Endothelial cell (in vitro differentiated cells): ENCODE measurements around the gene CENPB. TPM values are rescaled to one million over a fixed set of nuclear protein-coding genes. Genes with fewer than 3 reads are reported as not detected.

Experiments
- DNase-seq: peaks from one replicate; pipeline ENCODE4 v3.0.0; 2021; ENCODE audit warnings: low spot score
- H3K27ac Mint-ChIP-seq: one replicate; pipeline ENCODE4 v1.8.0; 2021; ENCODE audit warnings: mixed read lengths, inconsistent platforms; ENCODE audit not compliant: unreplicated experiment
- H3K27me3 Mint-ChIP-seq: one replicate; pipeline ENCODE4 v1.8.0; 2021; ENCODE audit warnings: mild to moderate bottlenecking, moderate library complexity, mixed read lengths, inconsistent platforms; ENCODE audit not compliant: unreplicated experiment
- H3K36me3 Mint-ChIP-seq: one replicate; pipeline ENCODE4 v1.8.0; 2021; ENCODE audit warnings: mild to moderate bottlenecking, low read depth, mixed read lengths, inconsistent platforms; ENCODE audit not compliant: unreplicated experiment
- H3K4me1 Mint-ChIP-seq: one replicate; pipeline ENCODE4 v1.8.0; 2021; ENCODE audit warnings: mild to moderate bottlenecking, mixed read lengths, inconsistent platforms; ENCODE audit not compliant: unreplicated experiment
- H3K4me3 Mint-ChIP-seq: one replicate; pipeline ENCODE4 v1.8.0; 2021; ENCODE audit warnings: mild to moderate bottlenecking, mixed read lengths, inconsistent platforms; ENCODE audit not compliant: unreplicated experiment
- H3K9me3 Mint-ChIP-seq: one replicate; pipeline ENCODE4 v1.8.0; 2021; ENCODE audit warnings: mixed read lengths, inconsistent platforms; ENCODE audit not compliant: unreplicated experiment
- CTCF ChIP-seq: fragments of 200-600 bp; sonication (generic); IDR thresholded peaks from one replicate; pipeline ENCODE4 v1.5.0; 2021; ENCODE audit warnings: antibody characterized with exemption; ENCODE audit not compliant: unreplicated experiment
- total RNA-seq: library from RNA; stranded (reverse); fragmentation: NEBNext Ultra II Directional; extraction: Animal tissue kit (Norgen Biotek cat#: 25700); gene quantifications from one replicate; pipeline ENCODE4 v1.2.1, GENCODE V29; 2021; ENCODE audit not compliant: unreplicated experiment

CENPB gene
- total RNA-seq, 1 donor from 2014 or later, result 57.9 TPM

GRCh38 chr20:3775457-3776108 is 11.0 kb downstream of the CENPB start:
- H3K27ac Mint-ChIP-seq, result no peak overlapping the region
- peaks cover 21% of the 10 kb centered on the region for H3K27me3 Mint-ChIP-seq
- no peak overlapping the region for H3K4me3 Mint-ChIP-seq
- no peak for TF ChIP-seq CTCF
- no peaks in the 10 kb centered on the region for H3K36me3 Mint-ChIP-seq
- H3K9me3 Mint-ChIP-seq, result no peaks in the 10 kb centered on the region
- no peak for DNase-seq
- peaks cover 6% of the 10 kb centered on the region for H3K4me1 Mint-ChIP-seq

GRCh38 chr20:3771552-3772058 is 14.9 kb downstream of the CENPB start:
- no peak for TF ChIP-seq CTCF
- H3K36me3 Mint-ChIP-seq, result peaks cover 4% of the 10 kb centered on the region
- no peak overlapping the region for H3K4me3 Mint-ChIP-seq
- no peak overlapping the region for H3K27ac Mint-ChIP-seq
- peaks cover 8% of the 10 kb centered on the region for H3K27me3 Mint-ChIP-seq
- no peaks in the 10 kb centered on the region for H3K9me3 Mint-ChIP-seq
- peaks cover 6% of the 10 kb centered on the region for H3K4me1 Mint-ChIP-seq
- DNase-seq, result no peak

- H3K27ac Mint-ChIP-seq, result peak overlapping the region; percentile 89
- peaks cover 14% of the 10 kb centered on the region for H3K27me3 Mint-ChIP-seq
- peak overlapping the region; percentile 88 for H3K4me3 Mint-ChIP-seq
- H3K9me3 Mint-ChIP-seq, result no peaks in the 10 kb centered on the region
- TF ChIP-seq CTCF, result peak; percentile 56
- DNase-seq, result peak; percentile 80
- H3K4me1 Mint-ChIP-seq, result peaks cover 9% of the 10 kb centered on the region
- H3K36me3 Mint-ChIP-seq, result peaks cover 4% of the 10 kb centered on the region
Observed at GRCh38 chr20:3768342-3769130, 18.0 kb downstream of the CENPB start.

GRCh38 chr20:3767427-3768341 is 18.9 kb downstream of the CENPB start, which contains the start of gene ADISSP:
TSS of gene ADISSP (minus strand) at chr20:3767753. CDS start at chr20:3760100, 7,653 bp downstream.
- peak within 1 kb of the TSS; percentile 89 for H3K27ac Mint-ChIP-seq
- H3K4me3 Mint-ChIP-seq, result peak within 1 kb of the TSS; percentile 88
- no peak for TF ChIP-seq CTCF
- H3K36me3 Mint-ChIP-seq, result peaks cover 4% of the 10 kb centered on the region
- peaks cover 14% of the 10 kb centered on the region for H3K27me3 Mint-ChIP-seq
- no peaks in the 10 kb centered on the region for H3K9me3 Mint-ChIP-seq
- DNase-seq, result peak; percentile 97
- H3K4me1 Mint-ChIP-seq, result peaks cover 9% of the 10 kb centered on the region
